HG02623 (cell line): ENCODE results near the gene OSBPL2.

Experiments
- ATAC-seq: cut with Tn5 transposase; IDR thresholded peaks from one replicate; pipeline ENCODE4 v1.9.1; 2021; ENCODE audit warnings: moderate library complexity; ENCODE audit not compliant: unreplicated experiment

OSBPL2 gene

GRCh38 chr20:62308102-62308822, 69.9 kb downstream of the OSBPL2 start:
- no peak for ATAC-seq

GRCh38 chr20:62309198-62309944, 71.0 kb downstream of the OSBPL2 start:
- ATAC-seq, result no peak

GRCh38 chr20:62309947-62310756, 71.8 kb downstream of the OSBPL2 start:
- ATAC-seq, result no peak

GRCh38 chr20:62310757-62311121, 72.4 kb downstream of the OSBPL2 start:
- ATAC-seq, result no peak

GRCh38 chr20:62311150-62311549, 72.8 kb downstream of the OSBPL2 start:
- no peak for ATAC-seq

- ATAC-seq, result no peak
Measured at GRCh38 chr20:62311832-62312661, 73.7 kb downstream of the OSBPL2 start.

GRCh38 chr20:62312662-62312977, 74.3 kb downstream of the OSBPL2 start:
- no peak for ATAC-seq

GRCh38 chr20:62313021-62313420, 74.7 kb downstream of the OSBPL2 start:
- no peak for ATAC-seq

- ATAC-seq, result no peak
Measured at GRCh38 chr20:62313460-62314338, 75.4 kb downstream of the OSBPL2 start.

GRCh38 chr20:62314339-62314638, 76.0 kb downstream of the OSBPL2 start:
- no peak for ATAC-seq

- ATAC-seq, result no peak
Measured at GRCh38 chr20:62314711-62315302, 76.5 kb downstream of the OSBPL2 start.

GRCh38 chr20:62315773-62316172, 77.5 kb downstream of the OSBPL2 start:
- no peak for ATAC-seq

- no peak for ATAC-seq
Measured at GRCh38 chr20:62316331-62317166, 78.2 kb downstream of the OSBPL2 start.

GRCh38 chr20:62317167-62317655, 78.9 kb downstream of the OSBPL2 start:
- ATAC-seq, result no peak

GRCh38 chr20:62318400-62319345, 80.4 kb downstream of the OSBPL2 start:
- ATAC-seq, result no peak

- ATAC-seq, result no peak
Measured at GRCh38 chr20:62319346-62319909, 81.1 kb downstream of the OSBPL2 start.
